ENCODE results near the gene RCSD1. TPM values are rescaled to one million over a fixed set of nuclear protein-coding genes. Genes with fewer than 3 reads are reported as not detected.

RCSD1 gene
- total and polyA plus RNA-seq, 10 of the 15 experiments (the other 5 are each of a cell fraction or from before 2014, with no cell fraction given): 11.4 to 78.3 (median 71.6) TPM

DNA sequence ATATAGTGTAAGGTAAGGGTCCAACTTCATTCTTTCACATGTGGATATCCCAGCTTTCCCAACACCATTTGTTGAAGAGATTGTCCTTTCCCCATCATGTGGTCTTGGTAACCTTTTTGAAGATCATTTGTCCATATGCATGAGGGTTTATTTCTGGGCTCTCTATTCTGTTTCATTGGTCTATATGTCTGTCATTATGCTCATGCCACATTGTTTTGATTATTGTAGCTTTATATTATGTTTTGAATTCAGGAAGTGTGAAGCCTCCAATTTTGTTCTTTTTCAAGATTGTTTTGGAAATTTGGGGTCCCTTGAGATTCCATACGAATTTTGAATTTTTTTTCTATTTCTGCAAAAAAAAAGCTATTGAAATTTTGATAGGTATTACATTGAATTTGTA is 15.2 kb upstream of the RCSD1 start:
- WGBS (ENCODE audit: insufficient coverage, insufficient replicate concordance, low lambda C conversion rate, missing lambda C conversion rate): 5% methylated on average over 1 of the region's 1 CpG
- H3K4me2 ChIP-seq (ENCODE audit: control insufficient read depth, insufficient read depth): no peak overlapping the region
- H3K4me1 ChIP-seq (ENCODE audit: control insufficient read depth, insufficient read depth, low read length): peaks cover 15% of the 10 kb centered on the region
- ChIA-PET CTCF (interaction anchor here (0.7 to 4.3 kb wide), 6 partner anchors 12 to 73 kb away, joined by 3 to 56 read pairs (median 4); no protein-coding TSS in a partner anchor), RAD21 (ENCODE audit: unreplicated experiment) (interaction anchor here (1.0 kb wide), 1 partner anchor 14 kb away, joined by 5 read pairs; no protein-coding TSS in a partner anchor), SMC1A (ENCODE audit: uncharacterized antibody, unreplicated experiment) (interaction anchor here (0.6 to 4.2 kb wide), 7 partner anchors 9 to 72 kb away, joined by 3 to 77 read pairs (median 5); no protein-coding TSS in a partner anchor), POLR2A (interaction anchor here (0.6 to 1.1 kb wide), 2 partner anchors 8 to 13 kb away, joined by 3 to 5 read pairs; no protein-coding TSS in a partner anchor)
- H4K20me1 ChIP-seq (ENCODE audit: control insufficient read depth, insufficient read depth): no peaks in the 10 kb centered on the region
- no peaks in the 10 kb centered on the region for H3K79me2 ChIP-seq (ENCODE audit: control insufficient read depth, insufficient read depth, low read length)
- no TSS peak for BruUV-seq (replicated peaks)
- H3K36me3 ChIP-seq (ENCODE audit: control insufficient read depth in 2 of 2, insufficient read depth in 2 of 2, low read length in 1 of 2): no peaks in the 10 kb centered on the region
- FAIRE-seq (no peak), ATAC-seq (no peak), DNase-seq (ENCODE audit: low read depth, low spot score) (no peak)
- in situ Hi-C loops (cut with MboI): no loop called here
- no peak overlapping the region for H2AFZ ChIP-seq (ENCODE audit: control insufficient read depth, low read depth, low read length)
- intact Hi-C loops (cut with micrococcal nuclease; ENCODE audit: unreplicated experiment): no loop called here
- no peaks in the 10 kb centered on the region for H3K27me3 ChIP-seq (replicated peaks in 1 of 2; ENCODE audit: control insufficient read depth in 2 of 2, insufficient read depth in 2 of 2, low read length in 1 of 2)
- H3K9me3 ChIP-seq (replicated peaks; ENCODE audit: control insufficient read depth, insufficient read depth, low read length): no peaks in the 10 kb centered on the region; the same call in 1 of the 3 replicates
- H3K27ac ChIP-seq (ENCODE audit: control insufficient read depth, insufficient read depth): no peak overlapping the region
- TF ChIP-seq JUNB (IDR thresholded peaks at IDR 0.05): no peak
- TF ChIP-seq EZH2 (IDR thresholded peaks at IDR 0.05; ENCODE audit: borderline replicate concordance, control insufficient read depth, low read depth, low read length): no peak
- no peak for TF ChIP-seq SP1 (IDR thresholded peaks at IDR 0.05; ENCODE audit: low read depth, low read length)
- no peak for TF ChIP-seq ZNF207 (IDR thresholded peaks at IDR 0.05; ENCODE audit: borderline replicate concordance)
- no peak for TF ChIP-seq BCL11A (IDR thresholded peaks at IDR 0.05; ENCODE audit: low read depth, low read length)
- no peak for TF ChIP-seq HCFC1 (IDR thresholded peaks at IDR 0.05; ENCODE audit: low read length)
- TF ChIP-seq SRF (IDR thresholded peaks at IDR 0.05; ENCODE audit: low read depth in 2 of 2, low read length in 2 of 2): no peak
- TF ChIP-seq RELA (IDR thresholded peaks at IDR 0.05; ENCODE audit: borderline replicate concordance, partially characterized antibody): no peak
- TF ChIP-seq, protein P1, sequence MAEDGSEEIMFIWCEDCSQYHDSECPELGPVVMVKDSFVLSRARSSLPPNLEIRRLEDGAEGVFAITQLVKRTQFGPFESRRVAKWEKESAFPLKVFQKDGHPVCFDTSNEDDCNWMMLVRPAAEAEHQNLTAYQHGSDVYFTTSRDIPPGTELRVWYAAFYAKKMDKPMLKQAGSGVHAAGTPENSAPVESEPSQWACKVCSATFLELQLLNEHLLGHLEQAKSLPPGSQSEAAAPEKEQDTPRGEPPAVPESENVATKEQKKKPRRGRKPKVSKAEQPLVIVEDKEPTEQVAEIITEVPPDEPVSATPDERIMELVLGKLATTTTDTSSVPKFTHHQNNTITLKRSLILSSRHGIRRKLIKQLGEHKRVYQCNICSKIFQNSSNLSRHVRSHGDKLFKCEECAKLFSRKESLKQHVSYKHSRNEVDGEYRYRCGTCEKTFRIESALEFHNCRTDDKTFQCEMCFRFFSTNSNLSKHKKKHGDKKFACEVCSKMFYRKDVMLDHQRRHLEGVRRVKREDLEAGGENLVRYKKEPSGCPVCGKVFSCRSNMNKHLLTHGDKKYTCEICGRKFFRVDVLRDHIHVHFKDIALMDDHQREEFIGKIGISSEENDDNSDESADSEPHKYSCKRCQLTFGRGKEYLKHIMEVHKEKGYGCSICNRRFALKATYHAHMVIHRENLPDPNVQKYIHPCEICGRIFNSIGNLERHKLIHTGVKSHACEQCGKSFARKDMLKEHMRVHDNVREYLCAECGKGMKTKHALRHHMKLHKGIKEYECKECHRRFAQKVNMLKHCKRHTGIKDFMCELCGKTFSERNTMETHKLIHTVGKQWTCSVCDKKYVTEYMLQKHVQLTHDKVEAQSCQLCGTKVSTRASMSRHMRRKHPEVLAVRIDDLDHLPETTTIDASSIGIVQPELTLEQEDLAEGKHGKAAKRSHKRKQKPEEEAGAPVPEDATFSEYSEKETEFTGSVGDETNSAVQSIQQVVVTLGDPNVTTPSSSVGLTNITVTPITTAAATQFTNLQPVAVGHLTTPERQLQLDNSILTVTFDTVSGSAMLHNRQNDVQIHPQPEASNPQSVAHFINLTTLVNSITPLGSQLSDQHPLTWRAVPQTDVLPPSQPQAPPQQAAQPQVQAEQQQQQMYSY (CRISPR knock-in tag; IDR thresholded peaks at IDR 0.05): no peak
- TF ChIP-seq CBX3 (IDR thresholded peaks at IDR 0.05; ENCODE audit: borderline replicate concordance, low read depth): no peak
- no peak overlapping the region for H3K9ac ChIP-seq (ENCODE audit: control insufficient read depth, insufficient read depth, low read length)
- no peak overlapping the region for H3K4me3 ChIP-seq

All from GM12878 (cell line).